Measurements from ENCODE around the gene SNX9.
A peak's percentile ranks its signal among the peaks of the same experiment; 100 is the strongest.

SNX9 gene

GRCh38 chr6:157823001-157823527 lies at the start of gene SNX9:
Gene SNX9, plus strand, starts transcription at chr6:157823246. Its CDS starts 189 bp downstream, at chr6:157823435.
- H3K9me3 Mint-ChIP-seq = no peaks in the 10 kb centered on the region
- peaks cover 10% of the 10 kb centered on the region for H3K36me3 Mint-ChIP-seq
- H3K27me3 Mint-ChIP-seq = no peaks in the 10 kb centered on the region
- peak within 1 kb of the TSS; percentile 98 for H3K27ac Mint-ChIP-seq
- ATAC-seq = peak; percentile 85
- H3K4me3 Mint-ChIP-seq = peak within 1 kb of the TSS; percentile 92
- H3K4me1 Mint-ChIP-seq = peaks cover 41% of the 10 kb centered on the region

GRCh38 chr6:157773248-157773773 lies 49.7 kb upstream of the SNX9 start:
- H3K27ac Mint-ChIP-seq = peak overlapping the region; percentile 62
- H3K36me3 Mint-ChIP-seq = no peaks in the 10 kb centered on the region
- H3K27me3 Mint-ChIP-seq = peaks cover 6% of the 10 kb centered on the region
- no peak for ATAC-seq
- H3K4me3 Mint-ChIP-seq = no peak overlapping the region
- peaks cover 3% of the 10 kb centered on the region for H3K9me3 Mint-ChIP-seq
- H3K4me1 Mint-ChIP-seq = peaks cover 49% of the 10 kb centered on the region

DNA sequence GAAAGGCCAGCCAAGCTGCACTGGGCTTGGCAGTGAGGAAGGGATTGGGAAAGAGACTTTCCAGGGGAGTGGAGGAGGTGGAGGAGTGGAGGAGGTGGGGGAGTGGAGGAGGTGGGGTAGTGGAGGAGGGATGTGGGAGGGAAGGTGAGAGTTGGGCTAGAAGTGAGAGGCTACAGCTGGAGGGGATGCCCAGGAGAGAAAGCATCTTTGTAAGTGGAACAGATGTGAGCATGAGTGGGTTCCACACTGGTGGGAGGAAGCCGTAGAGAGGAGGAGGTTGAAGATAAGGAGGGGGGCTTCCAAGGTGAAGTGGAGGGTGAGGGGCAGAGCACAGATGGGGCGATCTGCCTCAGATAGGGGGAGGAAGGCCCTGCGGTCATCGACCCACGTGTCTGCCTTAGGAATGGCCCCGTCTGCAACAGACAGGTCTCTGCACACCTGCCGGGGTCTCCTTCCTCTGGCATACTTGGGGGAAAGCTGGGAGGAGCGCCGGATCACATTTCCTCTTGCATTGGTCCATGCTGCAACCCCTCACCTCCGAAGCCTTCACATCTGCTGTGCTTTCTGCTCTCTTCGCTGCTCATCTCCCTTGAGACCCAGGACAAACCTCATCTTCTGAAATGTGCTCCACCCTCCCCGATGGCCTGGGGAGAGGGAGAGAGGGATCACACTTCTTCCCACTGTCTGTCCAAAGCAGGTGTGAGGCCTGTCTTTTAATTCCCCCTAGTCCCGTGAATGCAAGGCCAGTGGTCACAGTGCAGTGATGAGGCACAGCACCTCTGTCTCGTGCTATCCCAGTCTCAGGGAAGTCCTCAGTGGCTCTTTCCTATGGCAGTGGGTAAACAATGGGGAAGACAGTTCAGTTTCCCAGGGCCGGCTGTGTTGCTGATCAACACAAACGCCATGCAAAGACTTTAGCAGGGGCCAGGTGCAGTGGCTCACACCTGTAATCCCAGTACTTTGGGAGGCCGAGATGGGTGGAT lies 48.6 kb upstream of the SNX9 start:
- H3K27ac Mint-ChIP-seq = peak overlapping the region; percentile 62
- H3K4me3 Mint-ChIP-seq = no peak overlapping the region

GRCh38 chr6:157775376-157775775 lies 47.7 kb upstream of the SNX9 start:
- Mint-ChIP-seq H3K27ac (no peak overlapping the region), H3K4me3 (no peak overlapping the region), H3K4me1 (peaks cover 32% of the 10 kb centered on the region), H3K36me3 (no peaks in the 10 kb centered on the region), H3K27me3 (peaks cover 6% of the 10 kb centered on the region), H3K9me3 (peaks cover 3% of the 10 kb centered on the region)
- no peak for ATAC-seq

More for the DNA sequence above, 48.6 kb upstream of the SNX9 start:
- H3K4me1 Mint-ChIP-seq = peaks cover 39% of the 10 kb centered on the region
- peak; percentile 94 for ATAC-seq
- H3K27me3 Mint-ChIP-seq = peaks cover 6% of the 10 kb centered on the region
- H3K36me3 Mint-ChIP-seq = no peaks in the 10 kb centered on the region
- H3K9me3 Mint-ChIP-seq = peaks cover 3% of the 10 kb centered on the region

DNA sequence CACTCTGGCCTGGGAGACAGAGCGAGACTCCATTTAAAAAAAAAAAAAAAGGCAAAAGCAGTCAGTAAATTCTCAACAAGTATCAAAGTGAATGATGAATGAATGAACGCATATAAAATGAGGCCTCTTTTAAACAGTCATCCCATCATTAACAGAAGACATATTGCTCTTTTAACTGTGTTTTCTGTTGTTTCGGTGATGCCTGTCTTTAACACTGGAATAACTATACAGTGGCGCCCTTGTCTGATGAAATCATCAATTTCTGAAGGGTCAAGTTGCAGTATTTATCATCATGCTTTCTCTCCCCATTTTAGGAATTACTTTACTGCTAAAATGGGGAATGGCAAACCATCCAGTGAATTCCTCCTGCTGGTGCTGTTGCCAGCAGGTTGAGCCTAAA lies 45.7 kb upstream of the SNX9 start:
- H3K4me1 Mint-ChIP-seq = peaks cover 24% of the 10 kb centered on the region
- H3K4me3 Mint-ChIP-seq = no peak overlapping the region
- ATAC-seq = no peak
- peaks cover 6% of the 10 kb centered on the region for H3K27me3 Mint-ChIP-seq
- H3K36me3 Mint-ChIP-seq = no peaks in the 10 kb centered on the region
- H3K27ac Mint-ChIP-seq = no peak overlapping the region
- H3K9me3 Mint-ChIP-seq = peaks cover 6% of the 10 kb centered on the region

DNA sequence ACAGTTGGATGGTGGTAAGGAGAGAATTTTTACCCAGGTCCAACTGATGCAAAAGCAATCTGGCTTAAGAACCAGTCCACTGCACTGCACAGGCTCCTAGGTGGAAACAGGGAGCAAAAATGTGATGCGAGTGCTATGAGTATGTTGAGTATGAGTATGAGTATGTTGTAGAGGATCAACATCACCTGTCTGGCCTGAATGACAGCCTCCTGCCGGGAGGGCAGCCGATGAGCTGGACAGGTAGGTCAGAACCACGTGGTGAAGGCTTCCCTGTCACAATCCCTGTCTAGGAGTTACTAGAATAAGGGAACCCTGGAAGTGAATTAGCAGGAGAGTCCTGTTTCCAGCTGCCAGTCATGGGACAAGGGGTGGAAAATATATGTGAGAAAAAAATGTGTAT lies 44.3 kb upstream of the SNX9 start:
- no peak overlapping the region for H3K4me3 Mint-ChIP-seq
- no peaks in the 10 kb centered on the region for H3K36me3 Mint-ChIP-seq
- peaks cover 6% of the 10 kb centered on the region for H3K9me3 Mint-ChIP-seq
- H3K4me1 Mint-ChIP-seq = peaks cover 11% of the 10 kb centered on the region
- no peak for ATAC-seq
- H3K27me3 Mint-ChIP-seq = peaks cover 3% of the 10 kb centered on the region
- no peak overlapping the region for H3K27ac Mint-ChIP-seq

- Mint-ChIP-seq H3K27me3 (no peaks in the 10 kb centered on the region), H3K4me1 (no peaks in the 10 kb centered on the region), H3K9me3 (peaks cover 6% of the 10 kb centered on the region), H3K36me3 (no peaks in the 10 kb centered on the region), H3K27ac (no peak overlapping the region), H3K4me3 (no peak overlapping the region)
- ATAC-seq = no peak
Observed at GRCh38 chr6:157779705-157780604, 43.1 kb upstream of the SNX9 start.

DNA sequence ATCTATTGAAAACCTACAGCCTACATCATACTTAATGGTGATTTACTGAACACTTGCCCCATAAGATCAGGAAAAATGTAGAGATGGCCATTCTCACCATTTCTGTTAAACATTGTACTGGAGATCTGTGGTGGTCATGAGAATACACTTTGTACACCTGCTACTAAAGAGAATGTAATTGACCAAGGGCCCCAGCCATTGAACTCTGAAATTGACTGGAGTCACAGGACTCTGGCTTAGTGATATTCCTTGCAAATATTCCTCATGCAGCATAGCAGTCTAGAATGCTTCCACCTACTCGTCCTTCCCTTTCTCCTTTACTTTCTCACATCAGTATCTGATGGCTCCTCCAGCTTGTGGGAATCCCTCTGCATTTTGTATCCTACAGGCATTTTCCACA lies 37.4 kb upstream of the SNX9 start:
- Mint-ChIP-seq H3K27ac (no peak overlapping the region), H3K4me1 (no peaks in the 10 kb centered on the region), H3K36me3 (no peaks in the 10 kb centered on the region), H3K27me3 (no peaks in the 10 kb centered on the region), H3K9me3 (peaks cover 3% of the 10 kb centered on the region), H3K4me3 (no peak overlapping the region)
- no peak for ATAC-seq

- H3K36me3 Mint-ChIP-seq = no peaks in the 10 kb centered on the region
- peaks cover 3% of the 10 kb centered on the region for H3K9me3 Mint-ChIP-seq
- ATAC-seq = no peak
- no peaks in the 10 kb centered on the region for H3K27me3 Mint-ChIP-seq
- H3K4me1 Mint-ChIP-seq = no peaks in the 10 kb centered on the region
- H3K27ac Mint-ChIP-seq = no peak overlapping the region
- H3K4me3 Mint-ChIP-seq = no peak overlapping the region
Observed at GRCh38 chr6:157786221-157786620, 36.8 kb upstream of the SNX9 start.

GRCh38 chr6:157787080-157787479 lies 36.0 kb upstream of the SNX9 start:
- Mint-ChIP-seq H3K4me1 (no peaks in the 10 kb centered on the region), H3K27ac (no peak overlapping the region)

DNA sequence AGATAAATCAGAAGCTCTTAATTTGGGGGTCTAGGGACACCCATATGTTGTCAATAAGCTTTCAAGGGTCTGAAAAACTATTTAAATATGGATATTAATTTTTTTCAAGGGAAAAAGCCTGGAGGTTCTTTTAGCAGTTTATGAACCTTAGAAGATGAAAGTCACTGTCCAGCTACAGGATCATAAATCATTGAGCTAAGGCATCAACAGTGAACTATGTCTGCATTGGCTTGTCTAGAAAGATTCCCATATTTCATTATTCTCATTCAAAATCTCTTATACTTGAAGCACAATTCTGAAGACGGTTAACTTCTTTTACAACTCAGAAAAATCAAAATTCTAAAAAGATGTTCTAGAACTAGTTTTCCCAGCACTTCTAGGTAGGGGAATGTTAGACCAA lies 34.9 kb upstream of the SNX9 start:
- Mint-ChIP-seq H3K27ac (no peak overlapping the region), H3K4me1 (no peaks in the 10 kb centered on the region), H3K36me3 (no peaks in the 10 kb centered on the region), H3K27me3 (no peaks in the 10 kb centered on the region), H3K9me3 (no peaks in the 10 kb centered on the region), H3K4me3 (no peak overlapping the region)
- ATAC-seq = no peak

More at GRCh38 chr6:157787080-157787479, 36.0 kb upstream of the SNX9 start:
- no peaks in the 10 kb centered on the region for H3K36me3 Mint-ChIP-seq
- H3K27me3 Mint-ChIP-seq = no peaks in the 10 kb centered on the region
- peaks cover 2% of the 10 kb centered on the region for H3K9me3 Mint-ChIP-seq
- H3K4me3 Mint-ChIP-seq = no peak overlapping the region
- no peak for ATAC-seq

GRCh38 chr6:157789297-157789696 lies 33.7 kb upstream of the SNX9 start:
- Mint-ChIP-seq H3K36me3 (no peaks in the 10 kb centered on the region), H3K27me3 (no peaks in the 10 kb centered on the region), H3K9me3 (no peaks in the 10 kb centered on the region), H3K27ac (no peak overlapping the region), H3K4me1 (no peaks in the 10 kb centered on the region), H3K4me3 (no peak overlapping the region)
- no peak for ATAC-seq

DNA sequence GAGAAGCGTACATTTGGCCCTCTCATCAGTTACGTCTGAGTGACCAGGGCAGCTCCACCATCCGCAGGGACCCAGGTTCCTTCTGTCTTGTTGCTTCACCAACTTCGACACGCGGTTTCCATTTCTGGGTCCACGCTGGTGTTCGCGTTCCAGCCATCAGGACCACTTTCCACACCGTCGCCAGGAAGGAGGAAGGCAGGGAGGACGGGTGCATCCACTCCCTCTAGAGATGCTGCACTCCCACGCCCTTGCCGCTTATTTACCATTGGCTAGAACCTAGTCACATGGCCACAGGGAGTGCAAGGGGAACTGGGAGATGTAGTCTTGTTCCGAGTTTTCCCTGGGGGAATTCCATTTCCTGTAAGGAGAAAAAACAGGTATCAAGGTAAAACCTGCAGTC lies 33.2 kb upstream of the SNX9 start:
- H3K27ac Mint-ChIP-seq = no peak overlapping the region

GRCh38 chr6:157790548-157791160 lies 32.4 kb upstream of the SNX9 start:
- H3K4me1 Mint-ChIP-seq = no peaks in the 10 kb centered on the region
- no peaks in the 10 kb centered on the region for H3K36me3 Mint-ChIP-seq
- ATAC-seq = no peak
- H3K9me3 Mint-ChIP-seq = no peaks in the 10 kb centered on the region
- H3K27me3 Mint-ChIP-seq = no peaks in the 10 kb centered on the region
- H3K27ac Mint-ChIP-seq = no peak overlapping the region
- no peak overlapping the region for H3K4me3 Mint-ChIP-seq

More for the DNA sequence above, 33.2 kb upstream of the SNX9 start:
- ATAC-seq = no peak
- H3K27me3 Mint-ChIP-seq = no peaks in the 10 kb centered on the region
- no peak overlapping the region for H3K4me3 Mint-ChIP-seq
- no peaks in the 10 kb centered on the region for H3K36me3 Mint-ChIP-seq
- H3K4me1 Mint-ChIP-seq = no peaks in the 10 kb centered on the region
- H3K9me3 Mint-ChIP-seq = no peaks in the 10 kb centered on the region
